ENCODE measurements around the gene SEC14L5.
"Not testable (repeated sequence)": the region's sequence is repeated elsewhere in the genome, so short reads cannot be mapped to it uniquely, and the experiment has no call there.

The SEC14L5 gene

DNA sequence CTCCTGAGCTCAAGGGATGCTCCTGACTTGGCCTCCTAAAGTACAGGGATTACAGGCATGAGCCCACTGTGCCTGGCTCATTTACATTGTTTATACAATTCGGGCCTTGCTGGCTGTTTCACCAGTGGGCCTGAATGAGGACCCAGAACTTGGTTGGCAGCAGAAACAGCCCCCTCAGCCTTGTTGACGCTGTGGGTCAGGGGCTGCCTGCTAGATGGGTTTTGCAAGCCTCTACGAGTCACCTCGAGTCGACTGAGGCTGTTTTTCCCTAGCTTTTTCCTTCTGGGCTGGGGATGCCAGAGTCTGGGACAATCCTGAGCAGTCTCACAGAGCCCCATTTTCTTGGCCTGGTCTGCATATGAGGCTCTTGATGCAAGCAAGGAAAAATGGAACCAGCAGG lies 37.3 kb upstream of the SEC14L5 start:
- H3K36me3 ChIP-seq (ENCODE audit: control insufficient read depth, insufficient read depth, low read length): no peaks in the 10 kb centered on the region
- no peaks in the 10 kb centered on the region for H3K27me3 ChIP-seq (ENCODE audit: control insufficient read depth, insufficient read depth, low read length)
- H3K27ac ChIP-seq (ENCODE audit: low read depth, low read length): no peak overlapping the region
- no peak overlapping the region for H3K4me3 ChIP-seq (ENCODE audit: low read length)
- no peaks in the 10 kb centered on the region for H3K4me1 ChIP-seq (ENCODE audit: control insufficient read depth, insufficient read depth, low read length)
- no peak overlapping the region for H3K9ac ChIP-seq (ENCODE audit: low read length)

DNA sequence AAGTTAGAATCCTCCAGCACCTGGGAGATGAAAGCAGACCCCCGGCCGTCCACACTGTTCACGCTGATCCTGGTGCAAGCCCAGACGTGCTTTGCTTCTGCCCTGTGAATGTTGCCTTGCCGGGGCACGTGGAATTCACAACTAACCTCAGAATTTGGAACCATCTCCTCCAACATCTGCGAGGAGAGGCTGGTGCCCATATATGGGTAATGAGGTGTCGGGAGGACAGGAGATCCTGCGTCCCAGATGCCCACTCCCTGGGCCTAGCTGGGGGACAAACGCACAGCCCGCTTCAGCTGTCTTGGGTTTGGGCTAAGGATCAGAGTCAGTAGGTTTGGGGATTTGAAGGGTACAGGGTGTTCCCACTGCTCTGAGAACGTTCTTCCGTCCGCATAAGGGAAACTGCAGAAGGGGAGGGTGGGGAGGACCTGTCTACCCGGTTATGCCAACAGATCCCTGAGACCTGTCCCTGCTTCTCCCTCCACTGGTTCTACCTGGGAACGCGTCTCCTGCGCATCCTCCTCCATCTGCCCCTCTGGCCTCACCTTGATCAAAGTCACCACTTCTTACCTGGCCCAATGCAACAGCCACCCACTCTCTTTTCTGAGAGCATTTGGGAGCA lies 35.3 kb upstream of the SEC14L5 start:
- H3K4me1 ChIP-seq (ENCODE audit: control insufficient read depth, insufficient read depth, low read length): no peaks in the 10 kb centered on the region
- H3K27me3 ChIP-seq (ENCODE audit: control insufficient read depth, insufficient read depth, low read length): no peaks in the 10 kb centered on the region
- no peak overlapping the region for H3K4me3 ChIP-seq (ENCODE audit: low read length)
- no peak overlapping the region for H3K9ac ChIP-seq (ENCODE audit: low read length)
- no peaks in the 10 kb centered on the region for H3K36me3 ChIP-seq (ENCODE audit: control insufficient read depth, insufficient read depth, low read length)
- no peak overlapping the region for H3K27ac ChIP-seq (ENCODE audit: low read depth, low read length)

DNA sequence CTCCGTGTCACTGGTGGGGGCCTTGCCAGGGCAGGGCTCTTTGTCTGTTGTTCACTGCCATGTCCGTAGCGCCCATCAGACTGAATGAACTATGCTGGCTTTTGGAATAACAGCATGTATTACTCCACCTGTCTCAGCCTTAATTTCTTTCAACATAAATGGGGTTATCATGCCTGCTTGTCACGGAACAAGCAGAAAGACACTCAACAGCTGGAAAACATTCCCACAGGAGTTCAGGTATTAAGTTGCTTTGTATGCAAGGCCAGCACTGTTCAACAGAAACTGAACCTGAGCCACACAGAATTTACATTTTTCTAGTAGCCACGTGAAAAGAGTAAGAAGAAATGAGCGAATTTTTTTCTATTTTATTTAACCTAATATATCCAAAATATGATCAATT lies 34.3 kb upstream of the SEC14L5 start:
- H3K36me3 ChIP-seq (ENCODE audit: control insufficient read depth, insufficient read depth, low read length): no peaks in the 10 kb centered on the region
- H3K27ac ChIP-seq (ENCODE audit: low read depth, low read length): no peak overlapping the region
- no peaks in the 10 kb centered on the region for H3K4me1 ChIP-seq (ENCODE audit: control insufficient read depth, insufficient read depth, low read length)
- no peak overlapping the region for H3K9ac ChIP-seq (ENCODE audit: low read length)
- H3K27me3 ChIP-seq (ENCODE audit: control insufficient read depth, insufficient read depth, low read length): no peaks in the 10 kb centered on the region
- no peak overlapping the region for H3K4me3 ChIP-seq (ENCODE audit: low read length)

DNA sequence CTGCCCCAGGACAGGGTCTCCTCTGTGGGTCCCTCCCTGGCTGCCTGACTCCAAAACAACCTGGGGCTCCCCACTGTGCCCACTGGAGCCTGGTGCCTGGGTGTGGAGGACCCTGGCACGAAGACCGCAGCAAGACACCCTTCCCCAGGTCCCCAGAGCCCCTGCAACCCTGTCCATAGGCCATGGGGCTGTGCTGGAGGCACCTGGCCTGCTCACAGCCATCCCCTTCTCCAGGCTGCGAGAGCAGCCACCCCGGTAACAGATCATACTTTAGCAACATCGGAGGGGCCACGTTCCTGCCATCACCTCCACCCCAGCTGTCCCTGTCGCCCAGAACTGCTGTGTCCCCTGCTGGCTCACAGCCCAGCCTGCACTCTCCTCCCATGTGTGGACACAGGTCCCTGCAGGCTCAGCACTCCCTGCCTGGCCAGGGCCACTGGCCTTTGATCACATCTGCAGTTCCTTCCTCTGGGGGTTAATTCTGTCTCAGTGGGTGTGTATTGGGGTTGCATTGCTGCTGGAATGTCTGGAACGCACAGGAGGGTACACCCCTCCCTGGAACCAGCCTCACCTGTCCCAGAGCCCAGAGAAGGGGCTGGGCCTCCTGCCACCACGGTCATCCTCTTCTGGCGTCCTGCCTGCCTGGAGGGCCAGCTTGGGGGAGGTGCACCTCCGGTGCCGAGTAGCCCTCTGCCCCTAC lies 33.4 kb upstream of the SEC14L5 start:
- Histone ChIP-seq H3K9ac (ENCODE audit: low read length) (no peak overlapping the region), H3K27ac (ENCODE audit: low read depth, low read length) (no peak overlapping the region)

DNA sequence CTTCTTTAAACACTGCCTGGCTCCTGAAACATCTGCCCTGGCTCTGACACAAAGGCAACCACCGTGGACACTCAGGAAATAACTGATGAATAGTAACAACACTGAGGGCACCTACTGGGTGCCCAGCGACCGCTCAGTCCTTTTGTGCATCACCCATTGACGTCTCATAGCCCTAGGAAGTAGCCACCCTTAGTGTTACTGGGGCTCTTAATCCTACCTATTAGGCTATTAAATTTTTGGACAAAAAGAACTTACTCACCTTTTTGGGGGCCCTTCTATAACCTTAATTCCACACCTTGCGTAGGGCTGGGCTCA lies 32.9 kb upstream of the SEC14L5 start:
- Histone ChIP-seq H3K4me1 (ENCODE audit: control insufficient read depth, insufficient read depth, low read length) (no peaks in the 10 kb centered on the region), H3K27ac (ENCODE audit: low read depth, low read length) (no peak overlapping the region), H3K4me3 (ENCODE audit: low read length) (no peak overlapping the region), H3K27me3 (ENCODE audit: control insufficient read depth, insufficient read depth, low read length) (no peaks in the 10 kb centered on the region), H3K9ac (ENCODE audit: low read length) (no peak overlapping the region), H3K36me3 (ENCODE audit: control insufficient read depth, insufficient read depth, low read length) (no peaks in the 10 kb centered on the region)

More for the DNA sequence above, 33.4 kb upstream of the SEC14L5 start:
- H3K27me3 ChIP-seq (ENCODE audit: control insufficient read depth, insufficient read depth, low read length): no peaks in the 10 kb centered on the region
- no peaks in the 10 kb centered on the region for H3K36me3 ChIP-seq (ENCODE audit: control insufficient read depth, insufficient read depth, low read length)
- H3K4me3 ChIP-seq (ENCODE audit: low read length): no peak overlapping the region
- H3K4me1 ChIP-seq (ENCODE audit: control insufficient read depth, insufficient read depth, low read length): no peaks in the 10 kb centered on the region

DNA sequence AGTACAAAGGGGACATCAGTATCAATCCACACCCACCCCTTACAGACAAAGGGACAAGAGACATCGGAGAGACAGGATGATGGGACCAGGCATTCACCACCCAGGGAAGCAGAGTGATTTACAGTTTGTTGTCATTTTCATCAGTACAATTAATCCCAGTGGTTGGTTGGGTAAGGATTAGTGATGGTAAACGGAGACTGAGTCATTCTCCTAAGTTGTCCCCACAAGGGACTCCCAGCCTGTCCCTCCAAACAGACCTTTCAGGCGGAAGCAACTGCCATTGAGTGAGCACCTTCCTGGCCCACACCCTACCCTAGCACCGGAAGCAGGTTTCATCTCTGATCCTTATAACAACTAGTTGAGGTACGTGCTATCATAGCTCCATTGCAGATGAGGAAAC lies 32.3 kb upstream of the SEC14L5 start:
- no peaks in the 10 kb centered on the region for H3K36me3 ChIP-seq (ENCODE audit: control insufficient read depth, insufficient read depth, low read length)
- H3K4me3 ChIP-seq (ENCODE audit: low read length): no peak overlapping the region
- H3K27me3 ChIP-seq (ENCODE audit: control insufficient read depth, insufficient read depth, low read length): no peaks in the 10 kb centered on the region
- no peaks in the 10 kb centered on the region for H3K4me1 ChIP-seq (ENCODE audit: control insufficient read depth, insufficient read depth, low read length)
- H3K9ac ChIP-seq (ENCODE audit: low read length): no peak overlapping the region
- H3K27ac ChIP-seq (ENCODE audit: low read depth, low read length): no peak overlapping the region

DNA sequence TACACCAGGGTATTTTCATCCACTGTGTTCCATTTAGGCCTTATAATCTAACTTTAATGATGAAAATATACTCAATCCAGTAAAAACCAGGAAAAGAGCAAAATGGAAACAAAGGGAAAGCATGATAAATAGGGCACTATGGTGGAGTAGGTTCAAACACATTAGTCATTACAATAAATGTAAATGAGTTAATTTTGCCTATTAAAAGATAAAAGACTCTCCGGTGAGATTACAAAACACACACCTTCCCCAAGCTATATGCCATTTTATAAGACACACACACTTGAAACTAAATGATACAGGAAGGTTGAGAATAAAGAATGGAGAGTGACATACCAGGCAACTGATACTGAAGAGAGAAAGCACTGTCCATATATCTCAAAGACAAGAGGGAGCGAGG lies 31.2 kb upstream of the SEC14L5 start:
- Histone ChIP-seq H3K9ac (ENCODE audit: low read length) (no peak overlapping the region), H3K4me1 (ENCODE audit: control insufficient read depth, insufficient read depth, low read length) (no peaks in the 10 kb centered on the region), H3K36me3 (ENCODE audit: control insufficient read depth, insufficient read depth, low read length) (no peaks in the 10 kb centered on the region), H3K27me3 (ENCODE audit: control insufficient read depth, insufficient read depth, low read length) (no peaks in the 10 kb centered on the region), H3K27ac (ENCODE audit: low read depth, low read length) (no peak overlapping the region), H3K4me3 (ENCODE audit: low read length) (no peak overlapping the region)

DNA sequence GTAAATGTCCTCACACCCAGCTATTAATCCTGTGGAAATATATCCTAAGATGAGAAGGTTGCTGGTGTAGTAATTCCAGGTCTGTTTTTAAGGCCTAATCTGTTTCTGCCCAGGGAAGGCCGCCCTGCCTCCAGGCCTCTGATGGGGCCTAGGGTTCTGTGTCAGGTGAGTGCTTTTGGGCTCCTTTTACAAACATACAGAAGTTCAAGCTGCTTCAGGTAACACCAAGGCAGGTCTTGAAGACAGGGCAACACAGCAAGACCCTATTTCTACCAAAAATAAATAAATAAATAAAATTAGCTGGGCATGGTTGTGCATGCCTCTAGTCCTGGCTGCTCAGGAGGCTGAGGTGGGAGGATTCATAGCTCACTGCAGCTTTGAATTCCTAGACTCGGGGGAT lies 30.5 kb upstream of the SEC14L5 start:
- Histone ChIP-seq H3K4me1 (ENCODE audit: control insufficient read depth, insufficient read depth, low read length) (no peaks in the 10 kb centered on the region), H3K27ac (ENCODE audit: low read depth, low read length) (no peak overlapping the region), H3K4me3 (ENCODE audit: low read length) (no peak overlapping the region), H3K9ac (ENCODE audit: low read length) (no peak overlapping the region), H3K27me3 (ENCODE audit: control insufficient read depth, insufficient read depth, low read length) (no peaks in the 10 kb centered on the region), H3K36me3 (ENCODE audit: control insufficient read depth, insufficient read depth, low read length) (no peaks in the 10 kb centered on the region)

DNA sequence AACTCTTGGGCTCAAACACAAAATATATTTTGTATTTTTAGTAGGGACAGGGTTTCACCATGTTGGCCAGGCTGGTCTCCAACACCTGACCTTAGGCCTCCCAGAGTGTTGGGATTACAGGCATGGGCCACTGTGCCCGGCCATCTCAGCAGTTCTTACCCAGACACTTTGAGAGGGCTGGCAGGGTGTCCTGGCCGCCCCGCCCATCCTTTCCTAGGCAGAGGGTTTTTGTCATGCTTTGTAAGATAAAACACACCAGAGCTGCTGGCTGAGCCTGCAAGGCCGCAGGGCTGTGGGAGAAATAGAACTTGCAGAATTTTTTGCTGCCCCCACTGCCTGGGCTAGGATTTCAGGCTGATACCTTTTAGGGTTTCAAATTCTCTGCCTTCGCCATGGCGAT lies 29.9 kb upstream of the SEC14L5 start:
- Histone ChIP-seq H3K4me1 (ENCODE audit: control insufficient read depth, insufficient read depth, low read length) (no peaks in the 10 kb centered on the region), H3K4me3 (ENCODE audit: low read length) (no peak overlapping the region), H3K27ac (ENCODE audit: low read depth, low read length) (no peak overlapping the region), H3K36me3 (ENCODE audit: control insufficient read depth, insufficient read depth, low read length) (no peaks in the 10 kb centered on the region), H3K27me3 (ENCODE audit: control insufficient read depth, insufficient read depth, low read length) (no peaks in the 10 kb centered on the region), H3K9ac (ENCODE audit: low read length) (no peak overlapping the region)

DNA sequence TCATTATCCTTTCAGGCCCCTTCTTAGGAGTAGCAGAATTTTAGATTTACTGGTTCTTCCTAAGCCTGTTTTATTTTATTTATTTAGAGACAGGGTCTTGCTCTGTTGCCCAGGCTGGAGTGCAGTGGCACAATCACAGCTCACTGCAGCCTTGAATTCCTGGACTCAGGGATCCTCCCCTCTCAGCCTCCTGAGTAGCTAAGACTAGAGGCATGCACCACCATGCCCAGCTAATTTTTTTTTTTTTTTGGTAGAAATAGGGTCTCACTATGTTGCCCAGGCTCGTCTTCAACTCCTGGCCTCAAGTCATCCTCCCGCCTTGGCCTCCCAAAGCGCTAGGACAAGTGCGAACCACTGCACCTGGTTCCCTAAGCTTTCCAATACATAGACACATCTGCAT lies 28.5 kb upstream of the SEC14L5 start:
- not testable (repeated sequence) for H3K4me3 ChIP-seq (ENCODE audit: low read length); H3K27me3 ChIP-seq (ENCODE audit: control insufficient read depth, insufficient read depth, low read length); H3K4me1 ChIP-seq (ENCODE audit: control insufficient read depth, insufficient read depth, low read length); H3K27ac ChIP-seq (ENCODE audit: low read depth, low read length); H3K36me3 ChIP-seq (ENCODE audit: control insufficient read depth, insufficient read depth, low read length); H3K9ac ChIP-seq (ENCODE audit: low read length)

DNA sequence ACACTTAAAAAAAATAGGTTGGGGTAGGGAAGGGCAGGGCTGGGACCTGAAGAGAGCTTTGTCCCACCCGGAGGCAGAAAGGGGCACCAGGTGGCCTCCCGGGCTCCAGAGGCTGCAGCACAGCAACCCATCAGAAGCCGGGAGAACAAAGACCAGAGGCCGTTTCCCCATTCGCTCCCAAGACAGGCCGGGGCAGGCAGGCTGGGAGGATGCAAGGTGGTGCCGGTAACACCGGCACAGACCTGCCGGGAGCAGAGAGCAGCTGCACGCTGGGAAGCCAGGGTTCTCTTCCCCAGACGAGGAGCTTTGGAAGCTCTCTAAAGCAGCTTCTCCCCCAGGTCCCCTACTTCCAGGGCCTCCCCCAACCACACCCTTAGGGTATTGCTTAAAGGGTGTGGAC lies 26.7 kb upstream of the SEC14L5 start:
- no peaks in the 10 kb centered on the region for H3K36me3 ChIP-seq (ENCODE audit: control insufficient read depth, insufficient read depth, low read length)
- no peaks in the 10 kb centered on the region for H3K4me1 ChIP-seq (ENCODE audit: control insufficient read depth, insufficient read depth, low read length)
- no peak overlapping the region for H3K4me3 ChIP-seq (ENCODE audit: low read length)
- H3K27ac ChIP-seq (ENCODE audit: low read depth, low read length): no peak overlapping the region
- no peak overlapping the region for H3K9ac ChIP-seq (ENCODE audit: low read length)
- no peaks in the 10 kb centered on the region for H3K27me3 ChIP-seq (ENCODE audit: control insufficient read depth, insufficient read depth, low read length)

DNA sequence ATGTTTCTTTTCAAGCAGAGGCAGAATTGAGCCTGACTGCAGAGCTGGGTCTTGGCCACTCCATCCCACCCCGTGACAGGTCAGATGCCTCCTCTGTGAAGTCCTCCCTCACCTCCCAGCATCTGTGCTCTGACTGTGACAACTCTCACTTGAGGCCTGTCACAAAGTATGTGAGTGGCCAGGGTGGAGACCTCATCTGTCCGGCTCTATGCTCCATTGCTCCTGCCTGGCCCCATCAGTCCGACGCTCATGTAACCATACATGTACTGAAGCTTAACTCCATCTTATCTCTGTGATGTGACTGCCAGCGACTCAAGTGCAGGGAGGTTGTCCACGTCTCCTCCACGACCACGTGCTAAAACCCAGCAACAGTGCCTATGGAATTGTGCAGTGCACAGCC lies 24.7 kb upstream of the SEC14L5 start:
- H3K27me3 ChIP-seq (ENCODE audit: control insufficient read depth, insufficient read depth, low read length): no peaks in the 10 kb centered on the region

DNA sequence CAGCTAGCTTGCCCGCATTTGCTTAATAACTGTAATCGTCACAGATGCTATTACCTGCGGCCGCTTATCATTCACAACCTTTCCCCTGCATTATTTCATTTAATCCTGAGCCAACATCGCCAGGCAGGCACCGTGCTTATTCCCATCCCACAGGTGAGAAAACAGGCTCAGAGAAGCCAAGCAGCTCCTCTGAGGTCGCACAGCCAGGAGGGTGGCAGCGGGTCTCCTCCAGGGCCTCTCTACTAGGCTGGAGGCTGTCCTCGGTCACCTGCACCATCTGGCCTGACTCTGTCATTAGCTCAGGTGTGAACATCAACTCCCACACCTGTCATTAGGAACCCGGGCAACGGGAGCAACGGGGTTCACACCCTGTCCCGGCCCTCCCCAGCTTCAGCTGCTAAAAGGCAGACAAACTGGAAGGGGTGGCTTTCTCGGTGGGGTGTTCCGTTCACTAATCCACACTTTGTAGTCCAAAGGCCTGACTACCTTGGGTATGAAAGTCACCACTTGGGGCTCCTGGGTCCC lies 24.2 kb upstream of the SEC14L5 start:
- Histone ChIP-seq H3K27me3 (ENCODE audit: control insufficient read depth, insufficient read depth, low read length) (no peaks in the 10 kb centered on the region), H3K4me3 (ENCODE audit: low read length) (no peak overlapping the region), H3K9ac (ENCODE audit: low read length) (no peak overlapping the region), H3K27ac (ENCODE audit: low read depth, low read length) (no peak overlapping the region), H3K36me3 (ENCODE audit: control insufficient read depth, insufficient read depth, low read length) (no peaks in the 10 kb centered on the region), H3K4me1 (ENCODE audit: control insufficient read depth, insufficient read depth, low read length) (no peaks in the 10 kb centered on the region)

More for the DNA sequence above, 24.7 kb upstream of the SEC14L5 start:
- Histone ChIP-seq H3K36me3 (ENCODE audit: control insufficient read depth, insufficient read depth, low read length) (no peaks in the 10 kb centered on the region), H3K4me3 (ENCODE audit: low read length) (no peak overlapping the region), H3K9ac (ENCODE audit: low read length) (no peak overlapping the region), H3K27ac (ENCODE audit: low read depth, low read length) (no peak overlapping the region), H3K4me1 (ENCODE audit: control insufficient read depth, insufficient read depth, low read length) (no peaks in the 10 kb centered on the region)
